ENCODE data around the gene SLC6A19.

The SLC6A19 gene

GRCh38 chr5:1242733-1243486 lies 41.5 kb downstream of the SLC6A19 start:
- Histone ChIP-seq H3K4me3 (replicated peaks; ENCODE audit: insufficient read depth, low read length) (no peak overlapping the region), H3K27me3 (ENCODE audit: insufficient read depth, poor library complexity, severe bottlenecking) (peaks cover 8% of the 10 kb centered on the region)
- no peak for TF ChIP-seq CTCF (IDR thresholded peaks at IDR 0.05; ENCODE audit: insufficient read depth, low read length)
- TF ChIP-seq GABPA (IDR thresholded peaks at IDR 0.05; ENCODE audit: low read depth): no peak
- TF ChIP-seq REST (IDR thresholded peaks at IDR 0.05; ENCODE audit: insufficient replicate concordance, low read depth): no peak

GRCh38 chr5:1243487-1244130 lies 42.2 kb downstream of the SLC6A19 start:
- TF ChIP-seq SPI1 (IDR thresholded peaks at IDR 0.05; ENCODE audit: borderline replicate concordance, low read depth): no peak
- TF ChIP-seq POLR2AphosphoS5 (IDR thresholded peaks at IDR 0.05; ENCODE audit: low read depth): no peak
- no peak for TF ChIP-seq REST (IDR thresholded peaks at IDR 0.05; ENCODE audit: insufficient replicate concordance, low read depth)
- no peak for TF ChIP-seq CTCF (IDR thresholded peaks at IDR 0.05; ENCODE audit: insufficient read depth, low read length)
- no peak for TF ChIP-seq GABPA (IDR thresholded peaks at IDR 0.05; ENCODE audit: low read depth)
- H3K27me3 ChIP-seq (ENCODE audit: insufficient read depth, poor library complexity, severe bottlenecking): peaks cover 8% of the 10 kb centered on the region
- H3K27ac ChIP-seq (replicated peaks): no peak overlapping the region
- no peak overlapping the region for H3K4me3 ChIP-seq (replicated peaks; ENCODE audit: insufficient read depth, low read length)
- no peak for DNase-seq (ENCODE audit: low read depth in 1 of 2, low spot score in 1 of 2)

More at GRCh38 chr5:1242733-1243486, 41.5 kb downstream of the SLC6A19 start:
- no peak overlapping the region for H3K27ac ChIP-seq (replicated peaks)
- DNase-seq (ENCODE audit: low read depth in 1 of 2, low spot score in 1 of 2): no peak

- H3K27me3 ChIP-seq (ENCODE audit: insufficient read depth, poor library complexity, severe bottlenecking): peaks cover 8% of the 10 kb centered on the region
- H3K27ac ChIP-seq (replicated peaks): no peak overlapping the region
- TF ChIP-seq SPI1 (IDR thresholded peaks at IDR 0.05; ENCODE audit: borderline replicate concordance, low read depth) (no peak), GABPA (IDR thresholded peaks at IDR 0.05; ENCODE audit: low read depth) (no peak), POLR2AphosphoS5 (IDR thresholded peaks at IDR 0.05; ENCODE audit: low read depth) (no peak), CTCF (IDR thresholded peaks at IDR 0.05; ENCODE audit: insufficient read depth, low read length) (no peak), REST (IDR thresholded peaks at IDR 0.05; ENCODE audit: insufficient replicate concordance, low read depth) (no peak)
- DNase-seq (ENCODE audit: low read depth in 1 of 2, low spot score in 1 of 2): no peak
- H3K4me3 ChIP-seq (replicated peaks; ENCODE audit: insufficient read depth, low read length): no peak overlapping the region
Measured at GRCh38 chr5:1244255-1244654, 42.9 kb downstream of the SLC6A19 start.
